ENCODE data around the gene HSD11B1. TPM values are rescaled to one million over a fixed set of nuclear protein-coding genes. Genes with fewer than 3 reads are reported as not detected.
A peak's percentile ranks its signal among the peaks of the same experiment; 100 is the strongest.

HSD11B1 gene
- total and polyA plus RNA-seq, 2 experiments from 2014 or later = not detected

DNA sequence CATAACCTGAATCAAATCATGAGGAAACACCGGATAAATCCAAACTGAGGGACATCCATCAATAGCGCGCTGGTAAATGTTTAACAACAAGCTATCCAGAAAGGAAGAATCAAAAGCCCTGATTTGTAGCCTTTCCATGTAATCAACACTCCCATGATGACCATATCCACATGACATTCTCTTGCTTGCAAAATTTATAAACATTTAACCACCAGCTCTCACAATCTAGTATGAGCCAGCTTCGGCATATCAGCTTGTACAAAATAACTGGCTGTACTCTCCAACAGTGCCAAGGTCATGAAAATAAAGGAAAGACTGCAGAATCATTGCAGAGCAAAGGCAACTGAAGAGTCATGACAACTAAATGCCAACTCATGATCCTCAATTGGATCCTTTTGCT, 15.7 kb downstream of the HSD11B1 start:
- no peaks in the 10 kb centered on the region for H3K9me3 ChIP-seq (ENCODE audit: low read depth)
- H3K4me3 ChIP-seq = no peak overlapping the region
- no peak overlapping the region for H3K27ac ChIP-seq
- no peaks in the 10 kb centered on the region for H3K4me1 ChIP-seq (ENCODE audit: low read depth)
- peaks cover 3% of the 10 kb centered on the region for H3K27me3 ChIP-seq
- TF ChIP-seq, protein P1, sequence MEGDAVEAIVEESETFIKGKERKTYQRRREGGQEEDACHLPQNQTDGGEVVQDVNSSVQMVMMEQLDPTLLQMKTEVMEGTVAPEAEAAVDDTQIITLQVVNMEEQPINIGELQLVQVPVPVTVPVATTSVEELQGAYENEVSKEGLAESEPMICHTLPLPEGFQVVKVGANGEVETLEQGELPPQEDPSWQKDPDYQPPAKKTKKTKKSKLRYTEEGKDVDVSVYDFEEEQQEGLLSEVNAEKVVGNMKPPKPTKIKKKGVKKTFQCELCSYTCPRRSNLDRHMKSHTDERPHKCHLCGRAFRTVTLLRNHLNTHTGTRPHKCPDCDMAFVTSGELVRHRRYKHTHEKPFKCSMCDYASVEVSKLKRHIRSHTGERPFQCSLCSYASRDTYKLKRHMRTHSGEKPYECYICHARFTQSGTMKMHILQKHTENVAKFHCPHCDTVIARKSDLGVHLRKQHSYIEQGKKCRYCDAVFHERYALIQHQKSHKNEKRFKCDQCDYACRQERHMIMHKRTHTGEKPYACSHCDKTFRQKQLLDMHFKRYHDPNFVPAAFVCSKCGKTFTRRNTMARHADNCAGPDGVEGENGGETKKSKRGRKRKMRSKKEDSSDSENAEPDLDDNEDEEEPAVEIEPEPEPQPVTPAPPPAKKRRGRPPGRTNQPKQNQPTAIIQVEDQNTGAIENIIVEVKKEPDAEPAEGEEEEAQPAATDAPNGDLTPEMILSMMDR (IDR thresholded peaks at IDR 0.05; ENCODE audit: low read depth, low read length) = no peak
- H3K36me3 ChIP-seq = no peaks in the 10 kb centered on the region
- peak in 1 of 2 donors; percentile 56 for DNase-seq (ENCODE audit: low read depth in 1 of 2, low spot score in 1 of 2)

DNA sequence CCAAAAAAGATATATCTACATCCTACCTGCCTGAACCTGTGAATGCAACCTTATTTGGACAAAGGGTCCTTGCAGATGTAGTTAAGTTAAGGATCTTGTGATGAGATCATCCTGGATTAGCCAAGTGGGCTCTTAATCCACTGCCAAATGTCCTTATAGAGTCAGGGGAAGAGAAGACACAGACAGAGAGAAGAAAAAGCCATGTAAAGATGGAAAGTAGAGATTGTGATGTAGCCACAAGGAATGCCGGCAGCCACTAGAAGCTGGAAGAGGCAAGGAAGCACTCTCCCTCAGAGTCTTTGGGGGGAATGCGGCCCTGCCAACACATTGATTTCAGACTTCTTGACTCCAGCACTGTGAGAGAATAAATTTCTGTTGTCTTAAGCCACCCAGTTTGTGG, 16.2 kb downstream of the HSD11B1 start:
- H3K4me3 ChIP-seq = no peak overlapping the region
- TF ChIP-seq, protein P1 (IDR thresholded peaks at IDR 0.05; ENCODE audit: low read depth, low read length) = no peak
- no peaks in the 10 kb centered on the region for H3K9me3 ChIP-seq (ENCODE audit: low read depth)
- H3K27ac ChIP-seq = no peak overlapping the region
- no peaks in the 10 kb centered on the region for H3K36me3 ChIP-seq
- no peak for DNase-seq (ENCODE audit: low read depth in 1 of 2, low spot score in 1 of 2)
- no peaks in the 10 kb centered on the region for H3K4me1 ChIP-seq (ENCODE audit: low read depth)
- H3K27me3 ChIP-seq = peaks cover 3% of the 10 kb centered on the region

GRCh38 chr1:209721323-209721722, 16.7 kb downstream of the HSD11B1 start:
- Histone ChIP-seq H3K36me3 (no peaks in the 10 kb centered on the region), H3K4me1 (ENCODE audit: low read depth) (no peaks in the 10 kb centered on the region), H3K9me3 (ENCODE audit: low read depth) (no peaks in the 10 kb centered on the region), H3K27ac (no peak overlapping the region), H3K27me3 (peaks cover 3% of the 10 kb centered on the region), H3K4me3 (no peak overlapping the region)
- TF ChIP-seq, protein P1 (IDR thresholded peaks at IDR 0.05; ENCODE audit: low read depth, low read length) = no peak
- DNase-seq (ENCODE audit: low read depth in 1 of 2, low spot score in 1 of 2) = no peak

DNA sequence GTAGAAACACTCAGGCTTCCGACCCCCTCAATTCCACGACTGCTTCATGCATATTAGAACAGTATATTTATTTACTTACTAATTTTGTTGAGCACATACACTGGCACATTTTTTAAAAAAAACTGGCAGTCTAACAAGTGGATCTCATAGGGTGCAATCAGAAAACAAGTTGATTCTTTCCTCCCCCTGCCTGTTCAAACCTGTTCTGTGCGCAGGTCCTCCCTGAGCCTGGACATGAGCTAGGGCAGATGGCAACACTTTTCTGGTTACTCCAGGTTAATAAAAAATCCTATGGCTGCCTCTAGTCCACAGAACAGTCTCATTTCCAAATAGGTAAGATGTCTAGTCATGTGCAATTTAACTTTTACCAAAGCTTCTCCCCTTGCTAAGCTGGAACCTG, 18.6 kb downstream of the HSD11B1 start:
- H3K4me3 ChIP-seq = no peak overlapping the region
- no peaks in the 10 kb centered on the region for H3K27me3 ChIP-seq
- DNase-seq (ENCODE audit: low read depth in 1 of 2, low spot score in 1 of 2) = no peak
- no peak overlapping the region for H3K27ac ChIP-seq
- H3K9me3 ChIP-seq (ENCODE audit: low read depth) = no peaks in the 10 kb centered on the region
- no peaks in the 10 kb centered on the region for H3K36me3 ChIP-seq
- H3K4me1 ChIP-seq (ENCODE audit: low read depth) = no peaks in the 10 kb centered on the region
- TF ChIP-seq, protein P1 (IDR thresholded peaks at IDR 0.05; ENCODE audit: low read depth, low read length) = no peak

DNA sequence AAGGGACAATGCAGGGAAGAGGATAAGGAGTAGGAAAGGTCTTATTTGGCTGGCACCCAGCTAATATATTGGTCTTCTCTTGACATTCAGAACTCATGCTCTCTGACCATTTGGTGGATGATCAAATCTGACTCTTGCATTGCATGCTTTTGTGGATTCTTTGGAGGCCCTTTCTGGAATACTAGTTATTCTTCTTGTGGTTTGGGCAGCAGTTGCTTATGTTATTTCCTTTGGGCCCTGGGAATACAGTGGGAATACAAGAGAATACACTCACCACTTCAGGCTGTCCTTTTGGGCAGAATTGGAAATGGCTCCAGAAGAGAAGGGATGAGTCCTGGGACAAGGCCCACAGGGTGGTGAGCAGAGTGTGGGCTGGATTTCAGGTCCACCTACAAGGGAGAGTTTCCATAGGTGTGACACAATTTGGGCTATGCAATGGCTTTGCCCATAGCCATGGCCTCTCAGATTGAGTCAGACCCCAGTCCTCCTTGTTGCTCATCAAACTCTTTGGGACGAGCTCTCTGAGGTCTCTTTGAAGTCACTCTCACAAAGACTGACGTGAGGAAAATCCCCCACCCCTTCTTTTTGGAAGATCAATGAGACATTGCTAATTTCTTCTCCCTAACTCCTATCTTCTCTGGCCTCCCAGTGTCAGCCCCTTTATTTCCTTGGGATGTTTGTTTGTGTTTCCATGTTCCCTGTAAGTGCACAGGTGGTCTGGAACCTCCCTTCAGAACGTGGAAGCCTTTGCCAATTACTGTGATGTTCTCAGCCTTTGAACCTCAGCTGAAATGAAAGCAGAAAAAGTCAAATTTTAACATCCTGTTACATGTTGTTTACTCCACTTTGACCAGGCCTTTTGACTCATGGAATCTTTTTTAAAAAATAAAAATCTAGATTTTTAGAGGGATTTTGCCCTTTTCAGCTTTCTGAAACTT, 19.4 kb downstream of the HSD11B1 start:
- TF ChIP-seq, protein P1 (IDR thresholded peaks at IDR 0.05; ENCODE audit: low read depth, low read length) = no peak
- Histone ChIP-seq H3K4me1 (ENCODE audit: low read depth) (no peaks in the 10 kb centered on the region), H3K4me3 (no peak overlapping the region), H3K27me3 (no peaks in the 10 kb centered on the region), H3K27ac (no peak overlapping the region), H3K36me3 (no peaks in the 10 kb centered on the region), H3K9me3 (ENCODE audit: low read depth) (no peaks in the 10 kb centered on the region)
- DNase-seq (ENCODE audit: low read depth in 1 of 2, low spot score in 1 of 2) = no peak
